Measurements from ENCODE around the gene NIPSNAP2.
A peak's percentile ranks its signal among the peaks of the same experiment; 100 is the strongest.
"Not testable (repeated sequence)": the region's sequence is repeated elsewhere in the genome, so short reads cannot be mapped to it uniquely, and the experiment has no call there.

NIPSNAP2 gene

DNA sequence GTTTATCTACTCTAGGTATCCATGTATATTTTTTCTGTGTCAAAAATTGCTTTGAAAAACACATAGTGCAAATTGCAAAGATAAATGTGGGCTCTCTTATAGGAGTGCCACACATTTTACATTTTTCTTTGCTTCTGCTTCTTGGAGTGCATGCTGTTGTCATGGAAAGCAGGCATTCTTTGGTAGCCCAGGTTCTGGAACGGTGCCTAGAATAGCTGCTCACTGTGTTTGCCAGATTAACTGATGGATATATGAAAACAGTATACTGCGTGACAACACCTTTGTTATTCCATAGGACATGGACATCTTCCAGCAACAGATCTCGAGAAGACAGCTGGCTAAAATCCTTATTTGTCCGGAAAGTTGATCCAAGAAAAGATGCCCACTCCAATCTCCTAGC, 13.4 kb downstream of the NIPSNAP2 start:
- DNase-seq: no peak

DNA sequence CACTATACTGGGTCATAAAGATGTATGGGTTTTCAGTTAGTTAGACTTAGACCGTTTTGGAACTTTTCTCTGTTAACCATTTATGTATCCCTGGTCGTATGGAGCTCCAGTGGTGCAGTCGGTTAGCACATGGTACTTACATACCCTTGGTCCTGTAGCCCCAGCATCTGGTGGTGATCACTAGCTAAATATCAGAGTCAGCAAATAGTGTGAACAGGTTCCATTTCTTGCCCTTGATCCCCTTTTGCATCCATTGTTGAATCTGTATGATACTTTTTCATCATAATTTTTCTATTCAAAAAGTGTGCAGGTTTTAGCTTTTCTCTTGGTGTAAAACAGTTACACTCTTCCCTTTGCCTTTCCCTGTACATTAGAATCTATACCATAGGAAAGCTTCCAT, 15.9 kb downstream of the NIPSNAP2 start:
- no peak for DNase-seq

DNA sequence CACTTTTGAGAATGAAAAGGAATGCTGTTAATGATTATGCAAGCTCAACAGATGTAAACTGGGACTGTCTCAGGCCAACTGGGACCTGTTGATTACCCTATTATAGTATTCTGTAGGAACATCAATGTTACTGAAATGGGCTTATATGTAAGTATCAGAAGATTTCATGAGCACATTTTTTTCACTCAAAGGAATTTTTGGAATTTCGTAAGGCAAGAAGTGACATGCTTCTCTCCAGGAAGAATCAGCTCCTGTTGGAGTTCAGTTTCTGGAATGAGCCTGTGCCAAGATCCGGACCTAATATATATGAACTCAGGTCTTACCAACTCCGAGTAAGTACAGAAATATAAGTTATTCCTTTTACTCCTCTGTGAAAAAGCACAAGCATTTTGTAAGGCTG, 19.2 kb downstream of the NIPSNAP2 start:
- DNase-seq: no peak

DNA sequence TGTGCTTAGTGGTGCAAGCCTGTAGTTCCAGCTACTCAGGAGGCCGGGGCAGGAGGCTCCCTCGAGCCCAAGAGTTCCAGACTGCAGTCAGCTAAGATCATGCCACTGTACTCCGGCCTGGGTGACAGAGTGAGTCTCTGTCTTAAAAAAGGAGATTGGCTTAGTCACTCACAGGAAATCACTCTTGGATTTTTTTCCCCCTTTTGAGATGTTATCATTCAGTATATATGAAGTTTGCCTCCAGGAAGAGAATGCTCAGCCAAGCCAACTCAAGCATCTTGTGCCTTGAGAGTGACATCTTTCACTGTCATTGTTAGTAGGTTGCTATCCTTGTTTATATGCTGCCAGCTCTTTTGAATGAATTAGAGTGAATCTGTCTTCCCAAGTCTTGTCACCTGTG, 28.0 kb downstream of the NIPSNAP2 start:
- no peak for DNase-seq

DNA sequence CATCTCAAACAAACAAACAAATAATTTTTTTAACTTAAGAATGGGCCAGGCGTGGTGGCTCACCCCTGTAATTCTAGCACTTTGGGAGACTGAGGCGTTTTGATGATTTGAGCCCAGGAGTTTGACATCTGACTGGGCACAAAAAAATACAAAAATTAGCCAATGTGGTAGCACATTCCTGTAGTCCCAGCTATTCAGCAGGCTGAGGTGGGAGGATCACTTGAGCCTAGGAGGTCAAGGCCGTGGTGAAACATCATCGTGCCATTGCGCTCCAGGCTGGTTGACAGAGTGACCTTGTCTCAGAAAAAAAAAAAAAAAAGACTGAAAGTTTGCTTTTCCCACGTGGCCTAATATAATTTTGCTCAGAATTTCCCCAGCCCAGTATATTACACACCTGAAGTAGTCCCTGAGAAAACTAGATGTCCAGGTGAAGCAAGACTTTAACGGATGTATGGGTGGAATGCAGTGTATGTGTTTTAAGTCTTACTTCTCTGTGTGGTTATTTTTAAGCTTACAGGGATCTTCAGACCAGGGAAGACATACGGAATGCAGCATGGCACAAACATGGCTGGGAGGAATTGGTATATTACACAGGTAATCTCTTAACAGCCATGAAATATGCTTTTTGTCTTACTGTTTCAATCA, 32.6 kb downstream of the NIPSNAP2 start:
- DNase-seq: no peak

DNA sequence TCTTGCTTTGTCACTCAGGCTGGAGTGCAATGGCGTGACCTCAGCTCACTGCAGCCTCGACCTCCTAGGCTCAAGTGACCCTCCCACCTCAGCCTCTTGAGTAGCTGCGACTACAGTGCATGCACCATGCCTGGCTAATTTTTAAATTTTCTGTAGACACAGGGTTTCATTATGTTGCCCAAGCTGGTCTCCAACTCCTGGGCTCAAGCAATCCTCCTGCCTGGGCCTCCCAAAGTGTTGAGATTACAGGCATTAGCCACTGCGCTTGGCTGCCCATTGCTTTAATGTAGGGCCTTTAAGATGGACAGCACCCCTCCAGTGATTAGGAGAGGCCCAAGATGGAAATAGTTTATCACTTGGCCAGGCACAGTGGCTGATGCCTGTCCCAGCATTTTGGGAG, 39.4 kb downstream of the NIPSNAP2 start:
- DNase-seq: no peak

DNA sequence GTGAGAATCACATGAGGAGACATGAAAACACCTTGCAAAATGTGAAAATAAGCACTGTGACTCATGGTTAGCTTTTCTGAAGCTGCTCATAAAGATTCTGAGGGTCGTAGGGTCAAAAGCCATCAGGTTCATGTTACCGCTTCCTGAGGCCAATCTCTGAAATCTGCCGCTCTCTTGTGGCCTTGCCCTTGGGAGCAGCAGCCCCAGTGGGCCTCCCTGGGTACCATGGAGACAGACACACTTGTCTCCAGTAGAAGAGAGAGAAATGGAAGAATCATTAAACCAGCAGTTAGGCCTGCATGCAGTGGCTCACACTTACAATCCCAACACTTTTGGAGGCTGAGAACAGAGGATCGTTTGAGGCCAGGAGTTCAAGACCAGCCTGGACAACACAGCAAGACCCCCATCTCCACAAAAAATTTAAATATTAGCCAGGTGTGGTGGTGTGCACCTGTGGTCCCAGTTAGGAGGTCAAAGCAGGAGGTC, 42.8 kb downstream of the NIPSNAP2 start:
- DNase-seq: no peak

DNA sequence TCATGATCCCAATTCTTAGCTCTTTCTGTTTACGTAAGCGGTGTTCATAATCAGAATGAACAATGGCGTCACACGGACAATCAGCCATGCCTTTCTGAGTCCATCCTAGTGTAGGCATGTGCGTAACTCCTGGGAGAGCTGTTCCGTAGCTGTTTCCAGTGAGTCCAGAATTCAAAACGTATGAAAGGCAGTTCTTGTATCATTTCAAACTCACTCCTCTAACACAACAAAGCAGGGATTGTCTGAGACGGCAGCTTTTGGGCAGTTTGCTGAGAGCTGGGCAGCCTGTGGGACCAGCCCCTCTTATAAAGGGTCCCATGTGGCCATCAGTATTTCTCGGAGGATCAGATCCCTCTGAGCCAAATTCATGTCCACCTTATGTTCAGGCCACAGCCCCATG, 43.5 kb downstream of the NIPSNAP2 start:
- DNase-seq: no peak

DNA sequence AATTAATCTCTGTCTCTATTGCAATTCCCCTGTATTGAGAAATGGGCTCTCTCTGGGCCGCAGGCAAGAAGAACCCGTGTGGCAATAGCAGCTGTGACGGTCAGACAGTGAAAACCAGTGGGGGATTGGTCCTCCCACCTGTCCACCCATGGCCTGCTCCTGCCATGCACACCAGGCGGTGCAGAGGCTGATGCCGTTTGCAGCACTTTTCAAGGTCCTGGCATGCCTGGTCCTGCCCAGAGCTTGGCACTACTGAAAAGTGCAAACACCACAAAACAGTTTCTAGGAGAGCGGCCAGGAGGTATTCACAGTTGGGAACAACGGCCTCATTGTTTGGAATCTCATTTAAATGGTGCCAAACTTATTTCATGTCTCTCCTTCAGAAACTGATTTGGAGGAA, 45.3 kb downstream of the NIPSNAP2 start:
- no peak for DNase-seq

DNA sequence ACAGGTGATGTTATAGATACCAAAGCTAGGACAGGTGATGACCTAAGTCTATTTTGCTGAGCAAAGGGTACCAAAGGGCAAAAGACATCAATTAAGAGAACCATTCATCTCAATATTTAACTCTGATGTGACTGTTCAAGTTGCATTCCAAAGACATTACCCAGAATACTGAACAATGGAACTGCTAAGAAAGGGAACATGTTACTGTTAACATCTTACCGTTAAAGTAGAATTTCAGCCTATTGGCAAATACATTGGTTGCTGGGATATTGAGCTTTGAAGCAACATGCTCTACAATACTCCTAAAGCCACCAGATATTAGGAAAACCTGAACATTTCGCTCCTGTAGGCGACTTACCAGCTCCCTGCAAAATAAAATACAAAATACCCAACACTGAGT, 52.6 kb downstream of the NIPSNAP2 start:
- DNase-seq: not testable (repeated sequence)

DNA sequence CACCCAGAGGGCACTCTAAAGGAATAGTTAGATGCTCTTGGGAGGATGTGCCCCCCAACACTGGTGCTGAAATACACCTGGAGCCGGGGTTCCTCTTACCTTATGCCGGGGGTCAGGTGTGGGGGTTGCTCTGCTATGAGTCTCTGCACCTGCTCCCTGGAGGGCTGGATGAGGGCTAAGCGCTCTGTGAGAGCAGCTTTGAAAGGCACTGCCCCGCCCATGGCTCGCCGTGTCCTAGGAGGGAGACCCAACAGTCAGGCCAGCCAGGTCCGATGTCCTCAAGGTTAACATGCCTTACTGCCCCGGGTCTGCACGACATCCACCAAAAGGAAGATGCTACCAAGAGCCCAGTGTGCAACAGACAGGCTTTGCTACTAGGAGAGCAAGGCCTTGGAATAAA, 55.1 kb downstream of the NIPSNAP2 start:
- DNase-seq: no peak

DNA sequence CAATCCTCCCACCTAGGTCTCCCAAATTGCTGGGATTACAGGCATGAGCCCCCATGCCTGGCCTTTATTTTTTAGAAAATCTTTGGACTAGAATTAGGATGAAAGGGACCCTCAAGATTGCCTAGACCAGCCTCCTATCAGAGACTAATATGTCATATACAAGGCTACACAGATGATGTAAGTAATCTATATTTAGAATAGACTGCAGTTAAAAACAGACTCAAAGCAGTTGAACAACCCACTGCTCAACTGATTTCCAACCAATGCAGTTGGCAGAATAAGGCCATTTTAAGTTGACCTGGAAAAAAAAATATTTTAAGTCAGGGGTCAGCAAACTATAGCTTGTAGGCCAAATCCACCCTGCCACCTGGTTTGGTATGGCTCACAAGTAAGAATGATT, 59.1 kb downstream of the NIPSNAP2 start:
- no peak for DNase-seq

DNA sequence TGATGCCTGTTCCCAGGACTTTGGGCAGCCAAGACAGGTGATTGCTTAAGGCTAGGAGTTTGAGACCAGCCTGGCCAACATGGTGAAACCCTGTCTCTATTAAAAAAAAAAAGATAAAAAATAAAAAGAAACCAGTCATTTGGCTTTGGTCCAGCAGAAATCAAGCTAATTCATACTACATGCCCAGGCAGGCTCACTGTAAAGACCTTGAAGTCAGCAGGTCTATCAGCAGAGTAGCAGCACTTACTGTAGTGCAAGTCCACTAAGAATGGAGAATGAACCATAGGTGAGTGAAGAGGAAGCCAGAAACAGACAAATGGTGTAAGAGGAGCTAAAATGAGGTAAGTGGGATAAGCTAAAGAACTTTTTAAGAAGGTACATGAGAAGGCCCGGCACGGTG, 62.2 kb downstream of the NIPSNAP2 start:
- DNase-seq: no peak

DNA sequence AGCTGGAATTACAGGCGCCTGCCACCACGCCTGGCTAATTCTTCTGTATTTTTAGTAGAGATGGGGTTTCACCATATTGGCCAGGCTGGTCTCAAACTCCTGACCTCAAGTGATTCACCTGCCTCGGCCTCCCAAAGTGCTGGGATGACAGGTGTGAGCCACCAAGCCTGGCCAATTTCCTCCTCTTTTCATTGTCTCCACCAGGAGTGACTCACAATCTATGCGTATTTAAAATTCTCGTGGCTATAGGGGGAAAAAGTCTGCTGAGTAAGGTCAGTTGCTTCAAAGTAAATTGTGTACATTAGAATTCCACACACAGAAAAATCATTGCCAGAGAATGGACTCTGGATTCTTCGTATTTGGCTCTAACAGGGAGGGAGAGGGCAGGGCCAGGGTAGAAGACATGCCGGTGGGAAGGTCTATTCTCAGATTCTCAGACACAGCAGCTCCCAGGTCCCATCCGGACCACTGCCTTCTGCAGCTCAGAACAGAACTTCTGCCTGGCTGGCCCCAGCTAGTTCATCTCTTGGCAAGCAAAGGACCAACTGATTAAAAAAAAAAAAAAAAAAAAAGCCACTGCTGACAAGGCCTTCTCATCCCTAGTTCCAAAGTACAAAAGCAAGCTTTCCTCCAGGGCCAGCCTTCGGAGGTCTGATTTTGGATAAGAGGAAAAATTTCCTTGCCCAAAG, 64.7 kb downstream of the NIPSNAP2 start:
- no peak for DNase-seq

DNA sequence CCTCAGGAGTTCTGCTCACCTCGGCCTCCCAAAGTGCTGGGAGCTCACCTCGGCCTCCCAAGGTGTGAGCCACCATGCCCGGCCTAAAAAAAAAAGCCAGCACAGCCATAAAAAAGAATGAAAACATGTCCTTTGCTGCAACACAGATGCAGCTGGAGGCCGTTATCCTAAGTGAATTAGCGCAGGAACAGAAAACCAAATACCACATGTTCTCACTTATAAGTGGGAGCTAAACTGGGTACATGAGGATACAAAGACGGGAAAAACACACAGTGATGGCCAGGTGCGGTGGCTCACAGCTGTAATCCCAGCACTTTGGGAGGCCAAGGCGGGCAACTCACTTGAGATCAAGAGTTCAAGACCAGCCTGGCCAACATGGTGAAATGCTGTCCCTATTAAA, 66.0 kb downstream of the NIPSNAP2 start:
- no peak for DNase-seq

DNA sequence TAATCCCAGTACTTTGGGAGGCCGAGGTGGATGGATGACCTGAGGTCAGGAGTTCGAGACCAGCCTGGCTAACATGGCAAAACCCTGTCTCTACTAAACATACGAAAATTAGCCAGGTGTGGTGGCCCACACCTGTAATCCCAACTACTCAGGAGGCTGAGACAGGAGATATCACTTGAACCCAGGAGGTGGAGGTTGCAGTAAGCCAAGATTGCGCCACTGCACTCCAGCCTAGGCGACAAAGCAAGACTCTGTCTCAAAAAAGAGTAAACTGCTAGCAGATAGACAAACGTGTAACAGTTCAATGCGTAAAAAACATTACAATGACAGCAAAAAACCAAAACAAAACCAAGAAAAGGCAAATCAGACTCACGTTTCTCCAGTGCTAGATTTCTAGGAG, 67.2 kb downstream of the NIPSNAP2 start:
- not testable (repeated sequence) for DNase-seq

DNA sequence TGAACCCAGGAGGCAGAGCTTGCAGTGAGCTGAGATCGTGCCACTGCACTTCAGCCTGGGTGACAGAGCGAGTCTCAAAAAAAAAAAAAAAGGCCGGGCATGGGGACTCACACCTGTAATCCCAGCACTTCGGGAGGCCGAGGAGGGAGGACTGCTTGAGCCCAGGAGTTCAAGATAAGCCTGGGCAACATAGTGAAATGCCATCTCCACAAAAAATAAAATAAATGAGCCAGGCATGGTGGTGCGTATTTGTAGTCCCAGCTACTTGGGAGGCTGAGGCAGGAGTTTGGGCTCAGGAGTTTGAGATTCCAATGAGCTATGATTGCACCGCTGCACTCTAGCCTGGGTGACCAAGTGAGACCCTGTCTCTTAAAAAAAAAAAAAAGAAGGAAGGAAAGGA, 68.2 kb downstream of the NIPSNAP2 start:
- not testable (repeated sequence) for DNase-seq

DNA sequence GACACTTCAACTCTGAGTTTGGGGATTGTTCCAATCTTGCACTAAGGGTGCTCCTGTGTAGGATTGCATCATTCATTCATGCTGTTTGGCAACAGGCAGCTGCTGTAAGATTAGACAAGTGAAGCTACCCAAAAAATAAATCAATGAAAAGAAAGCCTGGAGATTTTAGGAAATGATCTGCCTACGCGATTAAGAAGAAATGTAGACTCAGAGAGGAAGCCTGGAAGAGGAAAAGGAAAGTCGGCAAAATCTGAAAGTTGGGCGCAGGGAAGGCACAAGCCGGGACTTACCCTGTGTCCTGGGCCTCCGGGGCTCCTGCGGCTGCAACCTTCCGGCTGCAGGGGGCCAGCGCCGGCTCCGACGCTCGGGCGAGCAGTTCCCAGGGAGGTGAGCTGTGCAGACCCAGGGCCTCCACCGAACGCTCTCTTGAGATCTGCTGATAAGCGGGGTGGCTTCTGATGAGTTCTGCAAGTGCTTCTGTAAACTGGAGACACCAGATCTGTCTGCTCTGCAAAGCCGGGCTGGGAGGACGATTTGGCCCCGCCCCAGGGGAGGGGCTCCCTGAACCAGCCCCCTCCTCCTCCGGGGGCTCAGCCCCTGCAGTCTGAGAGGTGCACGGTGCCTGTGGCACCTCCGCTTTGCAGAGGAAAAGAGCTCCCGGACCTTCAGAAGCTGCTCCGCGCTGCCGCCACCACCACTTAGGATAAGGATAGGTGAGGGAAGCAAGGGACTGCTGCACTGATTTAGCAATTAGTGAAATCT, 69.5 kb downstream of the NIPSNAP2 start:
- DNase-seq: peak; percentile 75 to 82

DNA sequence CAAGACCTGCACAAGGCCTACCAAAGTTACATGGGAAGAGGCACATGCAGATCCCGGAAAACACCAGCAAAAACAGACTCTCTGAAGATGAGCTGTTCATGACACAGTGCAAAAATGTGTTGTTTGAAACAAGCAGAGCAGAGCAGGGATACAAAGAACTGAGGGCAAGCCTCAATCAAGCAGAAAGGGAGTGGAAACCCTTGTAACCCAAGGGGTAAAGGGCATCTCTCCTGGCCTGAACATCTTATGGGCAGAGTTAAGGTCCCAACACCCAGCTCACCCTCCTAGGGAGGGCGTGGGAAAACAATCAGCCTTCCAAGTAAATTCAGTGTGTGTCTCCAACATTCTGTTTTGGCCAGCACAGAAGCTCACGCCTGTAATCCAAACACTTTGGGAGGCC, 76.3 kb downstream of the NIPSNAP2 start:
- DNase-seq: no peak

DNA sequence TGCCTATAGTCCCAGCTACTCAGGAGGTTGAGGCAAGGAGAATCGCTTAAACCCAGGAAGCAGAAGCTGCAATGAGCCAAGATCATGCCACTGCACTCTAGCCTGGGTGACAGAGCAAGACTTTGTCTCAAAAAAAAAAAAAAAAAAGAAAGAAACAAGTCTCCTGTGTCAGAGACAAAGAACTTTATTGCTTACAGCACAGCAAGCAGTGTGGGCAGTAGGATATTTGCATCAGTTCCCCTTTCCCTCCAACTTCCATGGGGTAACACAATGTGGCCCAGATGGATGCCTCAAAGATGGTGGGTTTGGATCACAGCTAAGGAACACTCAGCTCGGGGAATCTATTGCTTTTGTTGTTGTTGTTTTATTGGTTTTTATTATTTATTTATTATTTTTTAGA, 81.4 kb downstream of the NIPSNAP2 start:
- not testable (repeated sequence) for DNase-seq

DNA sequence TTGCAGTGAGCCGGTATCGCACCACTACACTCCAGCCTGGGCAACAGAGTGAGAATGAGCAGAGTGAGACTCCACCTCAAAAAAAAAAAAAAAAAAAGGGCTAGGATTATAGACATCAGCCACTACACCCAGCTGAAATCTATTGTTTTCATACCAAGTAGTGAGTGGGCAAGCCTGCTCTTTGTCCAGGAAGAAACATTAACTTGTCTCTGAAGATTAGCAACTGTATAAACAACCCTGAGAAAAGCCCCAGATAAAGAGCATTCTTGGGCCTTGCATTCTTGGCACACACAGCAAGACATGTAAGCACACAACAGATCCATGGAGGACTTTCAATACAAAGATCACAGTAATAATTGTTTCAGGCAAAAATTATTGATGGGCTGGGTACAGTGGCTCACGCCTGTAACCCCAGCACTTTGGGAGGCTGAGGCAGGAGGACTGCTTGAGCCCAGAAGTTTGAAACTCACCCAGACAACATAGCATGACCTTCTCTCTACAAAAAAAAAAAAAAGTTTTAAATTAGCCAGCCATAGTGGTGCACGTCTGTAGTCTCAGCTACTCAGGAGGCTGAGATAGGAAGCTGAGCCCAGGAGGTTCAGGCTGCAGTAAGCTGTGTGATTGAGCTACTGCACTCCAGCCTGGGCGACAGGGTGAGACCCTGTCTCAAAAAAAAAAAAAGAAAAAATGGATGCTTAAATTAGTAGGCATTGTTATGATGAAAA, 82.5 kb downstream of the NIPSNAP2 start:
- no peak for DNase-seq

DNA sequence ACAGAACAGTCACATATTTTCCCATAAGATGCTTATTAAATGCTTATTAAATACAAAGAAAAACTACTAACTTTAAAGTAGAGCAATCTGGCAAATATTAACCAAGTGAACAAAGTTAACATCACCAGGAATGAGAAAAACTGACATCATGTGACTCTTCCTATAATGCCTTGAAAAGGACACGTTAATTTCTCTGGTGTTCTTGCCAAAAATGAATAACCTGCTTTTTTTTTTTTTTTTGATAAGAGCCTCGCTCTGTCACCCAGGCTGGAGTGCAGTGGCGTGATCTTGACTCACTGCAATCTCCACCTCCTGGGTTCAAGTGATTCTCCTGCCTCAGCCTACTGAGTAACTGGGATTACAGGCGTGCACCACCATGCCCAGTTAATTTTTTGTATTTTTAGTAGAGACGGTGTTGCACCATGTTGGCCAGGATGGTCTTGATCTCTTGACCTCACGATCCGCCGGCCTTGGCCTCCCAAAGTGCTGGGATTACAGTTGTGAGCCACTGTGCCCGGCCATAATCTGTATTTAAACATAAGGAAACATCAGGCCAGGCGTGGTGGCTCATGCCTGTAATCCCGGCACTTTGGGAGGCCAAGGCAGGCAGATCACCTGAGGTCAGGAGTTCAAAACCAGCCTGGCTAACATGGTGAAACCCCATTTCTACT, 83.2 kb downstream of the NIPSNAP2 start:
- not testable (repeated sequence) for DNase-seq

DNA sequence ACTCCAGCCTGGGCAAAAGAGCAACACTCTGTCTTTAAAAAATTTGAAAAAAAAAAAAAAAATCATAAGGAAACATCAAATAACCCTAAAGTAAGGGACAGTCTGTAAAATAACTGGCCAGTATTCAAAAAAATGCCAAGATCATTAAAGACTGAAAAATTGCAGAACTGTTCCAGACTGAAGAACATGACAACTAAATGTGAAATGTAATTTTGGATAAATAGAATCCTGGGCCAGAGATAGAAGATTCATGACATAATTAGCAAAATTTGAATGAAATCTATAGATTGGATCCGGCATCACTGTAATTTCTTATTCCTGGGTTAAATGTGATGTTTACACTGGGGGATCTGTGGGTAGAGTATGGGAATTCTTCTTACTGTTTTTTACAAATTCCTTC, 83.9 kb downstream of the NIPSNAP2 start:
- DNase-seq: no peak

Measured in activated T-cell treated with anti-CD3 and anti-CD28 coated beads, Interleukin-2, amount 50 U/mL, for 48 hours (primary cell).